Rectal smooth muscle tissue (tissue), 1 donor: Measurements from ENCODE around the gene CYP26B1.

ENCODE experiments used
- H3K27ac ChIP-seq: one replicate; pipeline ENCODE4 v1.7.0; 2013; ENCODE audit warnings: low read depth, low read length, inconsistent platforms
- H3K27me3 ChIP-seq: one replicate; pipeline ENCODE4 v1.7.0; 2013; ENCODE audit warnings: low read length; ENCODE audit not compliant: control insufficient read depth, insufficient read depth
- H3K36me3 ChIP-seq: one replicate; pipeline ENCODE4 v1.7.0; 2013; ENCODE audit warnings: low read length; ENCODE audit not compliant: control insufficient read depth, insufficient read depth
- H3K4me1 ChIP-seq: one replicate; pipeline ENCODE4 v1.7.0; 2013; ENCODE audit warnings: low read length; ENCODE audit not compliant: control insufficient read depth, insufficient read depth
- H3K4me3 ChIP-seq: one replicate; pipeline ENCODE4 v1.7.0; 2013; ENCODE audit warnings: low read length
- H3K9ac ChIP-seq: one replicate; pipeline ENCODE4 v1.7.0; 2013; ENCODE audit warnings: low read length

Gene CYP26B1

DNA sequence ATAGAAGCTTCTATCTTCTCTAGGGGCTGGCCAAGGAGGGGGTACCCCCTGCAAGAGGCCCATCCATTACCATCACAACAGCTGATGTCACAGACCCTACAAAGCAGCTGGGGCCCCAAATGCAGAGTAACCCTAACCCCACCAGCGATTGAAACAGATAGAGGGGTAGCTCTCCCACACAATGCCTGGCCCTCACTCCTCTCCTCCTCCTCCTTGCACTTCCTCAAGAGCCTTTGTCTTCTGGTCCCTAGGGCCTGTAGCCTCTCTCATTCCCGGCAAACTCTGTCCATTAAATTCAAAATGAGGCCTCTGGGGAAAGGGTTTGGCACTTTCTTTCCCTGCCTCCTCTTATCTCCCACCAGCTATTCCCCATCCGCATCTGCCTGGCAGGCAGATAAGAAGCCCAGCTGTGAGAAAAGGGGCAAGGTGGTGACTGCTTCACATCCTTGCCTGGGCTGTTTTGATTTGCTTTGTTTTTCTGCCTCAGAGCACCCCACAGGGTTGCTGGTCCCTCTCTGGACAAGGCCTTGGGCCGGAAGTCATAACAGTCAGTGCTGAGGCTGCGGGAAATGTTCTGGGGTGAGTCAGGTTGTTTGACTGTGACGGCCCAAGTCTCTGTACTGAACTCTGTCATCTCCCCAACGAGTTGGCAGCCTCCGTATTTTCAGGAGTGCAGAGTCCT, 26.1 kb upstream of the CYP26B1 start:
- Histone ChIP-seq H3K27ac (no peak overlapping the region), H3K4me1 (no peaks in the 10 kb centered on the region), H3K36me3 (peaks cover 8% of the 10 kb centered on the region)

DNA sequence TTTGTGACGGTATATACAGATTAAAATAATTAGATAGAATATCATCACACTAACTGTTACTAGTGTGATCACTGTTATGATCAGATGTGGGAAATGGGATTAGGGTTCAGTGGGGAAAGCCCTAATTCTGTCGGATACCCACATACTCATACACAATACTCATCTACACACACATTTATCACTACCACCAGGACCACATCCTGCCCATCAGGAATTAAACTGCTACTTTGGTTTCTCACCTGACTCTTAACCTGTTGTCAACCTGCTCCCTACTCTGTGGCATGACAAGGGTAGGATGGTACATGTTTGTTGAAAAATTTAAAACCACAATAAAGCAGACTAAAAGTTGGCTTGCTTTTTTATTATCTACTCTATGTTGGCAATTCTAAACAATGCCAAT, 24.8 kb upstream of the CYP26B1 start:
- Histone ChIP-seq H3K9ac (no peak overlapping the region), H3K27me3 (no peaks in the 10 kb centered on the region), H3K36me3 (peaks cover 2% of the 10 kb centered on the region), H3K4me3 (no peak overlapping the region), H3K27ac (no peak overlapping the region), H3K4me1 (no peaks in the 10 kb centered on the region)

More for the DNA sequence above, 26.1 kb upstream of the CYP26B1 start:
- no peak overlapping the region for H3K9ac ChIP-seq
- H3K4me3 ChIP-seq = no peak overlapping the region
- H3K27me3 ChIP-seq = no peaks in the 10 kb centered on the region

DNA sequence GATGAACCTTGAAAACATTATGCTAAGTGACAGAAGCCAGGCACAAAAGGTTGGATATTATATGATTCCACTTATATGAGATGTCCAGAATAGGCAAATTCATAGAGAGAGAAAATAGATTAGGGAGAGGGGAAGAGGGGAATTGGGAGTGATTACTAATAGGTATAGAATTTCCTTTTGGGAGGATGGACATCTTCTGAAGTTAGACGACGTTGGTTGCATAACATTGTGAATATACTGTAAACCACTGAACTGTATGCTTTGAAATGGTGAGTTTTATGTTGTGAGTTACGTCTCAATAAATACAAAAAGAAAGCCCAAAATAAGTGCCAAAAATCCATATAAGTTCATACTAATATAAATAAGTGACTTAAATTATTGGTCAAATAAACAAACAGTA, 18.6 kb upstream of the CYP26B1 start:
- H3K4me3 ChIP-seq = no peak overlapping the region
- no peak overlapping the region for H3K9ac ChIP-seq
- H3K36me3 ChIP-seq = no peaks in the 10 kb centered on the region
- no peaks in the 10 kb centered on the region for H3K27me3 ChIP-seq
- H3K27ac ChIP-seq = no peak overlapping the region
- H3K4me1 ChIP-seq = no peaks in the 10 kb centered on the region

DNA sequence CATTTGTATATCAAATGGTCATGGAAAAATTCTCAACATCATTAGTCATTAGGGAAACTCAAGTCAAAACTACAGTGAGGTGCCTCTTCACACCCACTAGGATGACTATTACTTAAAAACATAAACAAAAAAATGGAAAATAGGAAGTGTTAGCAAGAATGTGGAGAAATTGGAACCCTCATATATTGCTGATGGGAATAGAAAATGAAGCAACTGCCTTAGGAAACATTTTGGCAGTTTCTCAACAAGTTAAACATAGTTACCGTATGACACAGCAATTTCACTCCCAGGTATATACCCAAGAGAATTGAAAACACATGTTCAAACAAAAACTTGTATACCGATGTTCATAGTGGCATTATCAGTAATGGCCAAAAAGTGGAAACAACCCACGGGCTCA, 18.1 kb upstream of the CYP26B1 start:
- Histone ChIP-seq H3K36me3 (no peaks in the 10 kb centered on the region), H3K4me3 (no peak overlapping the region), H3K9ac (no peak overlapping the region), H3K27me3 (no peaks in the 10 kb centered on the region), H3K27ac (no peak overlapping the region), H3K4me1 (no peaks in the 10 kb centered on the region)

DNA sequence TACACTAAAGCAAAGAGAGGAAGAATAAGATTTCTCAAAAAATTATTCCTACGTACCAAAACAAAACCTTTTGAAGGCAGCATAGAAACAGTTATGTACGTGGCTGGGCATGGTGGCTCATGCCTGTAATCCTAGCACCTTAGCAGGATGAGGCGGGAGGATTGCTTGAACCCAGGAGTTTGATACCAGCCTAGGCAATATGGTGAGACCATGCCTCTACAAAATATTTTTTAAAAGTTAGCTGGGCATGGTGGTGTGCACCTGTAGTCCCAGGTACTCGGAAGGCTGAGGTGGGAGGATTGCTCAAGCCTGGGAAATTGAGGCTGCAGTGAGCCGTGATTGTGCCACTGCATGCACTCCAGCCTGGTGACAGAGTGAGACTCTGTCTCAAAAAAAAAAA, 14.9 kb upstream of the CYP26B1 start:
- no peaks in the 10 kb centered on the region for H3K4me1 ChIP-seq
- no peaks in the 10 kb centered on the region for H3K36me3 ChIP-seq
- H3K27me3 ChIP-seq = peaks cover 3% of the 10 kb centered on the region
- no peak overlapping the region for H3K9ac ChIP-seq
- no peak overlapping the region for H3K27ac ChIP-seq
- H3K4me3 ChIP-seq = no peak overlapping the region

DNA sequence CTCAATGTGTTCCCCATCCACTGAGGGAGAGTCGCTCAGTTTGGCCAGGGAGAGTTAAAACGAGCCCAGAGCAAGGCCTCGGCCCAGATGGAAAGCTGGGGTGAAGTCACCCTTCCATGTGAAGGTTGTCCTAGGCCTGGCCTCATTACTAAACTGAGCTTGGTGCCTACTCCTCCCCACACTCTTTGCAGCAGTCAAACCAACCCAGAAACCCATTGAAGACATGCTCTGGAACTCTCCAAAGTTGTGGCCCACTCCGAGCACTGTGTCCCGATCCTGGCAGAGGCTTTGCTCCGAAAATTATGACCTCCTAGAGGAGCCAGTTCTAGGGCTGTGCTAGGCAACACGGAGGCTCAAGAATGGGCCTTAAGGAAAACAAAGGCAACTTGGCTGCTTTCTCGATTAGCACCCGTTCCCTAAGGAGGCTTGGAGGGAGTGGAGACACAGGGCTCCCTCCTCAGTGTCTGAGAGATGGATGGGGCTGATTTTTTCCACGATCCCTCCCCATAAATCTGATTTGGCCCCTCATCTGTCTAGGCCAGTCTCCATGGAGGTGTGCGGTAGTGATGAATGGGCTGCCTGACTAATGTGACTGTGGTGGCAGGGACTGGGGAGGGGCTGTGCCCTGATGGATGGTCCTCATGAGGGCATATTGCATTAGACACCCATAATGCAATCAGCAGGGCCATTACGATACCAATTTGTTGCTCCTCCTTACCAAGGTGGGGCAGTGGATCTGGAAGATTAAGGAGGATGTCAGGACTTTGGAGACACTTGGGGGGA, 11.7 kb upstream of the CYP26B1 start:
- Histone ChIP-seq H3K4me3 (no peak overlapping the region), H3K9ac (no peak overlapping the region), H3K4me1 (no peaks in the 10 kb centered on the region), H3K36me3 (no peaks in the 10 kb centered on the region), H3K27me3 (peaks cover 3% of the 10 kb centered on the region), H3K27ac (no peak overlapping the region)

DNA sequence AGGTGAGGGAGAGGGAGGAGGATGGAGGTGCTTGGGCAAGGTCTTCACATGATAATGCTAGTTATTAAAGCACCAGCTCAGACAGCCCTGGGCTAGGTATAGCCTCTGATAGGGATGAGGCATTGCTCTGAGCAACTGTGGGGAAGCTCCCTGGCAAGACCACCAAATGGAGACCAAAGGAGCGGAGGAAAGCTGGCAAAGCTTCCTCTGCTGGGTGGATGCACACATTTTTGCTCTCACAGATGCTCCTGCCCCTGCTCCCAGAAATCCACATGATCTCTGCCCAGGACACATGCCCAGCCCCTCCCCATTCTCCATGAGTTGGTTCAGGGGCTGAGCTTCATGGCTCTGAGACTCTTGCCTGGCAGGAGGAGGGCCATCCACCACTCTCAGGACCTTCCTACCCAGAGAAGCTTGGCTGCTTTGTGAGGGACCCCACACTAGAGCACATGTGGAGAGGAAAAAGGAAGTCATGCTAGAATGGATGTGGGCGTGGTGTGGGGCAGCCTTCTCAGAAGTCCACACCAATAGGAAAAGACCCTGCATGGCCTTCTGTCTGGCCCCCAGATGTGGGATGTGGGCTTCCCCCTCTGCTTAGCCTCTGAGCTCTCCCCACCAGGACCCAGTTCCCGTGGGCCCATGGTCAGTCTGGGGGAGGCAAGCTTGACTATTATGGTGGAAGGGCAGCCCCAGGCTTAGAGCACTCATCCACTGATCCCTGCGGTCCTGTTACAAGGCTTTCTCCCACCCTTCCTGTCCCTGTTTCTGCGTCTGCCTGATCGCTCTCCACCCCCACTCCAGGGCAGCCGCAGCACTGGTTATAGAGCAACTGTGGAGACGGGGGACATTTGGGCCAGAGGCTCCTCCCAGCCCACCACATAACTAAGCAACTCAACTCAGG, 10.5 kb upstream of the CYP26B1 start:
- no peak overlapping the region for H3K27ac ChIP-seq
- no peak overlapping the region for H3K9ac ChIP-seq
- H3K4me1 ChIP-seq = no peaks in the 10 kb centered on the region
- H3K36me3 ChIP-seq = no peaks in the 10 kb centered on the region
- H3K4me3 ChIP-seq = no peak overlapping the region
- H3K27me3 ChIP-seq = peaks cover 3% of the 10 kb centered on the region

DNA sequence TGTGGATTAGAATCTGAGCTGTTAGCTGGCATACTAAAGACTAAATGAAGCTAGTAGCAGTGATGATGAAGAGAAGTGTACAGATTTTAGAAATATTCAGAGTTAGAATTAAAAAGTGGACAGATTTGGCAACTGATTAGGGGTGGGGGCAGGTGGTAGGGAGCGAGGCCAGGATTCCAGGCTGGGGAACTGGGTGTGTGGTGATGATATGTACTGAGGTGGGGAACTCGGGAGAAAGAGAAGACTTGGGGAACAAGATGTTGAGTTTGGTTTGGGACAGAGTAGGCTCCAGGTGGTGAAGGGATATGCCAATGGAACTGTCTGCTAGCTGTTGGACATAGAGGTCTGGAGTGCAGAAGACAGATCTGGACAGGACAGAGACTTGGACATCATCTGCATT, 9.2 kb upstream of the CYP26B1 start:
- H3K27me3 ChIP-seq = peaks cover 3% of the 10 kb centered on the region
- H3K9ac ChIP-seq = no peak overlapping the region
- H3K4me3 ChIP-seq = no peak overlapping the region
- no peaks in the 10 kb centered on the region for H3K36me3 ChIP-seq
- no peak overlapping the region for H3K27ac ChIP-seq
- no peaks in the 10 kb centered on the region for H3K4me1 ChIP-seq

DNA sequence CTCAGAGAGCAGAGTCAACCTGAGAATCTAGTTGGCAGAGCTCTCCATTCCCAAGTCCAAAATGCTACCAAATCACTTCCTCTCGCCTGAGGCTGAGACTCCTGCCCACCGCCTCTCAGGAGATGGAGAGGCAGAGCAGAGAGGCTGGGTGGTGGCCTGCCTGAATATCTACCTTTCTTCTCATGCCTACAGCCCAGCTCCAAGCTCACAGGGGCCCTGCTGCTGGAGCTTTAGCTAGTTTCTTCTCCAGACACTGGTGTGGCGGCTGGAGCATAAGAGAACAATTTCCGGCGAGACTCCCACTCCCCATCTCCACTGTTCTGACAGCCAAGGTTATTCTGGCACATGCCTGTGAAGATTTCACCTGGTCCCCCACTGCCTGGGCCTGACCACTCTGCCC, 8.1 kb upstream of the CYP26B1 start:
- Histone ChIP-seq H3K27me3 (peaks cover 3% of the 10 kb centered on the region), H3K4me1 (no peaks in the 10 kb centered on the region), H3K36me3 (no peaks in the 10 kb centered on the region), H3K9ac (no peak overlapping the region), H3K27ac (no peak overlapping the region), H3K4me3 (no peak overlapping the region)

DNA sequence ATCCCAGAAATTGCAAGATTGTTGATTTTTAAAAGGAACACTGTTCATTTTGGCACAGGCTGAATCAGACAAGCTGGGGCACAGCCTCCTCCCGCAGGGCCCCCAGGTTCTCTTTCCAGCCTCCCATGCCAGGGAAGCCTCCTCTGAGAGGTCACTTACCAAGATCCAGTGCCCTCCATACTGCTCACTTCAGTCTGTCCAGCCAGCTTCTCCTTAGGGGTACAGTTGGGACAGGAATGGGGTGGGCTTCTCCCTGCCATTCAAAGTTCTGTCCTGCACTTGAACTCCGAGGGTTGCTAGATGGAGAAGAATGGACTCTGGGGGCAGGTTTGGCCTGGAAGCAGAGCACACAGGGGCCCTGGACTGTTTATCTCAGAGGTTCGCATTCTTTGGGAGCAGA, 7.5 kb upstream of the CYP26B1 start:
- Histone ChIP-seq H3K27me3 (peaks cover 3% of the 10 kb centered on the region), H3K4me3 (no peak overlapping the region), H3K4me1 (peaks cover 1% of the 10 kb centered on the region), H3K36me3 (no peaks in the 10 kb centered on the region), H3K9ac (no peak overlapping the region), H3K27ac (no peak overlapping the region)

DNA sequence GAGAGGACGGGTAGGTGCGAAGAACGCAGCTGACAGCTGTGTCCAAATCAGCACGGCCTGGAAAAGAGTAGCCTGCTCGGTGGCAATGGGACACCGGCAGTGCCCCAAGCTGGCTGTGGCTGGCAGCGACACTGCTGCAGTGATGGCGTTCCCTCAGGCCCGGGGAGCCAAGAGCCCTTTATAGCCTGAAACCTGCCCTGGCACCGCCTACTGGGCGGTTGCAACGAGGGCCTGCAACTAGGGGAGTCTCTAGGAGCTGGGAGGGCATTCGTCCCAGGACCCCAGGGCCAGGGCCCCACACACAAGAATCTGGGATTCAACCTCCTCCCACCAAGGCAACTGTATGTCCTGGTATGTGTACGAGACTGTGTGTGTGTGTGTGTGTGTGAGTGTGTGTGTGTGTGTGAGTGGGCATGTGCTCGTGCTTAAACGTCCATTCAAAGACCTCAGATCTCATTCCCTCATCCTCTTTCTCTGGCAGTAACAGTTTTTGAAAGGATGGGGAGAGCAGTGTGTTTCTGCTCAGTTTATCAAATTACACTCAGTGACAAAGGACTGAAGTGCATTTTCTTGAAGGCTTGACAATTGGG, 6.8 kb upstream of the CYP26B1 start:
- H3K36me3 ChIP-seq = no peaks in the 10 kb centered on the region
- no peak overlapping the region for H3K9ac ChIP-seq
- H3K27ac ChIP-seq = no peak overlapping the region
- H3K4me1 ChIP-seq = peaks cover 7% of the 10 kb centered on the region
- H3K4me3 ChIP-seq = no peak overlapping the region
- peaks cover 3% of the 10 kb centered on the region for H3K27me3 ChIP-seq

DNA sequence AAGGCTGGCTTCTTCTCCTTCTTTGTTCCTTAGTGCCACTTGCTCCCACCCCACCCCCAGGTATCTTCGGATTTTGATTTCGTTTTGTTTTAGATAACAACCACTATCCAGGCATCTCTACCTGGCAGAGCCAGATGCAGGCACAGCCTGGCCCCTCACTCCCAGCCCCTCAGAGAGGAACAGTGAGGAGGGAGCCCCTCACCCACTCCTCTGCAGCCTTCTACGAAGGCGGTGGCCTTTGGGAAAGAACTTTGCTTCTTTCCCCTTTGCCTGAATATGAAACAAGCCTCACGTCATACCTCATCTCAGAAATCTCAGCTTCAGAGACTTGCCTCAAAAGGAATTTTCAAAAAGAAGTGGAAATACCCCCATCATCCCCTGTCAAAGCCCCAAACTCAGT, 6.3 kb upstream of the CYP26B1 start:
- no peaks in the 10 kb centered on the region for H3K36me3 ChIP-seq

More for the DNA sequence above, 6.3 kb upstream of the CYP26B1 start:
- Histone ChIP-seq H3K27ac (no peak overlapping the region), H3K9ac (no peak overlapping the region), H3K27me3 (peaks cover 8% of the 10 kb centered on the region), H3K4me3 (no peak overlapping the region), H3K4me1 (peaks cover 10% of the 10 kb centered on the region)
